MM.1S (cell line): Measurements from ENCODE around the gene CHI3L1.

ENCODE experiments used
- DNase-seq: peaks from one replicate; pipeline ENCODE4 v3.0.0-alpha.2; 2015
- H2AFZ ChIP-seq: fragments of 300-600 bp; sonication (generic); 2 replicates; pipeline ENCODE4 v1.6.0; 2016; ENCODE audit warnings: antibody characterized with exemption, low read length
- H3F3A ChIP-seq: fragments of 300-600 bp; sonication (generic); 2 replicates; pipeline ENCODE4 v1.6.1; 2016; ENCODE audit warnings: mild to moderate bottlenecking, antibody characterized with exemption, low read length, moderate library complexity, mixed read lengths; ENCODE audit not compliant: insufficient read depth
- H3K27ac ChIP-seq: fragments of 300-600 bp; sonication (generic); 2 replicates; pipeline ENCODE4 v1.5.1; 2016; ENCODE audit warnings: mild to moderate bottlenecking, low read length
- H3K27me3 ChIP-seq: fragments of 300-600 bp; sonication (generic); replicated peaks from 2 replicates; pipeline ENCODE4 v1.6.0; 2016; ENCODE audit warnings: low read length; ENCODE audit not compliant: insufficient read depth
- H3K36me3 ChIP-seq: fragments of 300-600 bp; sonication (generic); replicated peaks from 2 replicates; pipeline ENCODE4 v1.6.1; 2016; ENCODE audit warnings: mild to moderate bottlenecking, low read length, mixed read lengths; ENCODE audit not compliant: insufficient read depth
- H3K4me1 ChIP-seq: fragments of 300-600 bp; sonication (generic); 2 replicates; pipeline ENCODE4 v1.6.1; 2016; ENCODE audit warnings: low read length, mixed read lengths
- H3K4me2 ChIP-seq: fragments of 300-600 bp; sonication (generic); 2 replicates; pipeline ENCODE4 v1.6.0; 2016; ENCODE audit warnings: low read depth, low read length
- H3K4me3 ChIP-seq: fragments of 300-600 bp; sonication (generic); 2 replicates; pipeline ENCODE4 v1.5.1; 2016; ENCODE audit warnings: low read length, mixed read lengths
- H3K79me2 ChIP-seq: fragments of 300-600 bp; sonication (generic); 2 replicates; pipeline ENCODE4 v1.6.1; 2016; ENCODE audit warnings: mixed run types, low read length, mixed read lengths
- H3K9ac ChIP-seq: fragments of 300-600 bp; sonication (generic); 2 replicates; pipeline ENCODE4 v1.6.1; 2016; ENCODE audit warnings: low read length, mixed read lengths
- H3K9me2 ChIP-seq: fragments of 300-600 bp; sonication (generic); replicated peaks from 2 replicates; pipeline ENCODE4 v1.6.1; 2016; ENCODE audit warnings: mild to moderate bottlenecking, low read length, mixed read lengths; ENCODE audit not compliant: insufficient read depth
- H3K9me3 ChIP-seq: fragments of 300-600 bp; sonication (generic); replicated peaks from 2 replicates; pipeline ENCODE4 v1.6.1; 2016; ENCODE audit warnings: mild to moderate bottlenecking, low read length, mixed read lengths; ENCODE audit not compliant: insufficient read depth
- H4K20me1 ChIP-seq: fragments of 300-600 bp; sonication (generic); 2 replicates; pipeline ENCODE4 v1.6.1; 2016; ENCODE audit warnings: mild to moderate bottlenecking, low read length, moderate library complexity, mixed read lengths; ENCODE audit not compliant: insufficient read depth
- EZH2 ChIP-seq: fragments of 300-600 bp; sonication (generic); optimal IDR thresholded peaks from 2 replicates; pipeline ENCODE3; 2017; ENCODE audit warnings: low read depth, mild to moderate bottlenecking, antibody characterized with exemption, low read length, mixed read lengths
- EZH2phosphoT487 ChIP-seq: fragments of 300-600 bp; sonication (generic); IDR thresholded peaks from 2 replicates; pipeline ENCODE4 v1.6.1; 2018; ENCODE audit warnings: antibody characterized with exemption, low read length
- TF ChIP-seq, protein P1 (sequence below): fragments of 300-600 bp; sonication (generic); IDR thresholded peaks from 2 replicates; pipeline ENCODE4 v1.5.1; 2016; ENCODE audit warnings: antibody characterized with exemption, low read length, mixed read lengths

CHI3L1 gene

DNA sequence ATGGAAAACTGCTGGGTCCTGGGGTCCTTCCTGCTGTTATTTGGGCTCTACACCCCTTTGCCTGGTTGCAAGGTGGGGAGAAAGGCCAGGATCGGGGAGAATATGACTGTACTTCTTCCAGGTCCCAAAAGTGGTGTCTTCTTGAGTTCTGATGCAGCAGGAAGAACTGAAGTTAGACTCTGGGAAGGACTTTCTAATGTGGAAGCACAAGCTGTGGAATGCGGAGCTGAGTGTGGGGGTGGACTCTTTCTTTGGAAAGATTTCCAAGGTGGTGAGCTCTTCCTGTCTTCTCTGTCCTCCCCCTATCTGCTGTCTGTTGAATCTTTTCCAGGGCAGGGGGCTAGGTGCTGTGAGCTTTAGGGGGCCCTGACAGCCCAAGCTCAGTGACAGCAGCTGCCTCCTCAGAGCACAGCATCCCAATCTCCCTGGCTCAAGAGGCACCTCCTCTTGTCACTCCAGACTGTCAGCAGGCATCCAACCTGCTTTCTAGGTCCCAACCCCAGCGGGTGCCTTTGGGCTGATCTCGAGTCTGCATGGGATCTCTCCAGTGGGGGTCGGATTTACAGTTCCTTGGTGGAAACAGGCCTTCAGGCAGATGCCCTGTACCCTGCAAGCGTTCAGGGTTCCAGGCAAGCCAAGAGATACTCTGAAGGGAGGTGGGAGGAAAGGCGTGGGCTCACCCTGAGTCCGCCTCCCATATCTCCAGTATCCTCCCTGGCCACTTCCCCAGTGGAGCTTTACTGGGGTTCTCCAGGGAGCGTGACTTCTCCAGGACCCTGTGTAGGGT is 35.8 kb downstream of the CHI3L1 start:
- Histone ChIP-seq H3F3A (no peaks in the 10 kb centered on the region), H3K4me3 (no peak overlapping the region), H3K4me1 (no peaks in the 10 kb centered on the region), H3K36me3 (no peaks in the 10 kb centered on the region), H3K27me3 (no peaks in the 10 kb centered on the region), H3K9me2 (no peaks in the 10 kb centered on the region), H3K4me2 (no peak overlapping the region), H3K9me3 (no peaks in the 10 kb centered on the region), H3K27ac (no peak overlapping the region), H2AFZ (no peak overlapping the region), H4K20me1 (no peaks in the 10 kb centered on the region), H3K9ac (no peak overlapping the region), H3K79me2 (no peaks in the 10 kb centered on the region)
- TF ChIP-seq EZH2phosphoT487 = no peak
- TF ChIP-seq, protein P1, sequence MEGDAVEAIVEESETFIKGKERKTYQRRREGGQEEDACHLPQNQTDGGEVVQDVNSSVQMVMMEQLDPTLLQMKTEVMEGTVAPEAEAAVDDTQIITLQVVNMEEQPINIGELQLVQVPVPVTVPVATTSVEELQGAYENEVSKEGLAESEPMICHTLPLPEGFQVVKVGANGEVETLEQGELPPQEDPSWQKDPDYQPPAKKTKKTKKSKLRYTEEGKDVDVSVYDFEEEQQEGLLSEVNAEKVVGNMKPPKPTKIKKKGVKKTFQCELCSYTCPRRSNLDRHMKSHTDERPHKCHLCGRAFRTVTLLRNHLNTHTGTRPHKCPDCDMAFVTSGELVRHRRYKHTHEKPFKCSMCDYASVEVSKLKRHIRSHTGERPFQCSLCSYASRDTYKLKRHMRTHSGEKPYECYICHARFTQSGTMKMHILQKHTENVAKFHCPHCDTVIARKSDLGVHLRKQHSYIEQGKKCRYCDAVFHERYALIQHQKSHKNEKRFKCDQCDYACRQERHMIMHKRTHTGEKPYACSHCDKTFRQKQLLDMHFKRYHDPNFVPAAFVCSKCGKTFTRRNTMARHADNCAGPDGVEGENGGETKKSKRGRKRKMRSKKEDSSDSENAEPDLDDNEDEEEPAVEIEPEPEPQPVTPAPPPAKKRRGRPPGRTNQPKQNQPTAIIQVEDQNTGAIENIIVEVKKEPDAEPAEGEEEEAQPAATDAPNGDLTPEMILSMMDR = no peak
- TF ChIP-seq EZH2 = no peak
- DNase-seq = no peak

DNA sequence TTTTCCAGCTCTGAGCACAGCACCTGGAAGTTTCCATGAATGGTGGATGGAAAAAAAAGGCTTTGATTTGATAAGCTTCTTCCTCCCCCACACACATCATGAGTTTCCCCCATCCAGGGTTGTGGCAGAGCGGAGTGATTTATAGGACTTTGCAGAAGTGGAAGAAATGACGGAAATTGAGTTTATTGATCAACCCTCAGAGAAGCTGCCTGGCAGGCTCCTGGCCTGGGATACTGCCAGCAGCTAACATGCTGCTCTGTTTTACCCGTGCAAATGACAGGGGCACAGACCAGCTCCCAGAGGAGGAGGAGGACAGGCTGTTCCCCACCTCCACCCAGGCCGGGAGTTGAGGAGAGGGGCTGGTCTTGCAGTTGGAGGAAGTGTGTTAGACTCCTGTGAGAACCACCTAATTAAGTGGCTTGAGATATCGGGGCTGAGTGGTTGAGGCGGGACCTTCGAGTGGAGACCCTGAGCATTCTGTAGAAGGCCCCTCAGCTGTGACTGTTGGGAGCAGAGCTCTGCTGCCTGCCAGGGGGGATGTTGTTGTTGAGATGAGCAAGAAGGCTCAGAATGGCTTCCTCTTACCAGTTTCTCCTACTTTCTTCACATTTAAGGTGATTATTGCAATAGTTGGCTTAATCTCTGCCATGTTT is 37.2 kb downstream of the CHI3L1 start:
- H3K4me1 ChIP-seq = no peaks in the 10 kb centered on the region
- no peaks in the 10 kb centered on the region for H3K9me2 ChIP-seq
- no peak overlapping the region for H3K4me2 ChIP-seq
- H2AFZ ChIP-seq = no peak overlapping the region
- no peak for DNase-seq
- H3K36me3 ChIP-seq = no peaks in the 10 kb centered on the region
- no peak overlapping the region for H3K27ac ChIP-seq
- no peak overlapping the region for H3K4me3 ChIP-seq
- H4K20me1 ChIP-seq = no peaks in the 10 kb centered on the region
- H3K9me3 ChIP-seq = no peaks in the 10 kb centered on the region
- no peaks in the 10 kb centered on the region for H3K79me2 ChIP-seq
- H3K9ac ChIP-seq = no peak overlapping the region
- no peaks in the 10 kb centered on the region for H3K27me3 ChIP-seq
- TF ChIP-seq EZH2 (no peak), EZH2phosphoT487 (no peak)
- TF ChIP-seq, protein P1 = no peak
- no peaks in the 10 kb centered on the region for H3F3A ChIP-seq

DNA sequence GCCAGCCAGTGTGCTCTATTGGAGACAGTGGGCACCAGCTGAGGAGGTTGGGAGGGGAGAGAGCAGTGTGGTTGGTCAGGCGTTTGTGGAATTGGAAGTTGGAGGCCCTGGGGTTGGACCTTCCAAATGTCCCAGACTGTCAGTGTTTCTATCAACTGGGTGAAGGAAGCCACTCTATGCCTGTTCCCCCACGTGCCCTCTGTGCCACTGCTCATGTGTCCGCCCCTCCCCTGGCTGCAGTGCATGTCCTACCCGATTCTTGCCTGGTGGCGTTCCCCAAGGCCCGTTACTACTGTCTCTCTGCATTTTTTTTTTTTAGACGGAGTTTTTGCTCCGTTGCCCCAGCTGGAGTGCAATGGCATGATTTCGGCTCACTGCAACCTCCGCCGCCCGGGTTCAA is 37.9 kb downstream of the CHI3L1 start:
- no peak overlapping the region for H3K27ac ChIP-seq
- no peaks in the 10 kb centered on the region for H3K9me3 ChIP-seq
- no peak overlapping the region for H3K4me2 ChIP-seq
- no peaks in the 10 kb centered on the region for H3K79me2 ChIP-seq
- no peak overlapping the region for H3K9ac ChIP-seq
- H3K4me3 ChIP-seq = no peak overlapping the region
- H3F3A ChIP-seq = no peaks in the 10 kb centered on the region
- DNase-seq = no peak
- no peaks in the 10 kb centered on the region for H3K4me1 ChIP-seq
- no peak for TF ChIP-seq EZH2phosphoT487
- TF ChIP-seq, protein P1 = no peak
- TF ChIP-seq EZH2 = no peak
- no peaks in the 10 kb centered on the region for H3K9me2 ChIP-seq
- H3K36me3 ChIP-seq = no peaks in the 10 kb centered on the region
- no peaks in the 10 kb centered on the region for H4K20me1 ChIP-seq
- H3K27me3 ChIP-seq = no peaks in the 10 kb centered on the region
- no peak overlapping the region for H2AFZ ChIP-seq
